Femur (tissue), 1 donor: ENCODE data around the gene SGTA.

ENCODE experiments used
- DNase-seq: peaks from one replicate; pipeline ENCODE4 v3.0.0-alpha.2; 2017

The SGTA gene

GRCh38 chr19:2768365-2769132, 14.5 kb downstream of the SGTA start:
- no peak for DNase-seq

DNA sequence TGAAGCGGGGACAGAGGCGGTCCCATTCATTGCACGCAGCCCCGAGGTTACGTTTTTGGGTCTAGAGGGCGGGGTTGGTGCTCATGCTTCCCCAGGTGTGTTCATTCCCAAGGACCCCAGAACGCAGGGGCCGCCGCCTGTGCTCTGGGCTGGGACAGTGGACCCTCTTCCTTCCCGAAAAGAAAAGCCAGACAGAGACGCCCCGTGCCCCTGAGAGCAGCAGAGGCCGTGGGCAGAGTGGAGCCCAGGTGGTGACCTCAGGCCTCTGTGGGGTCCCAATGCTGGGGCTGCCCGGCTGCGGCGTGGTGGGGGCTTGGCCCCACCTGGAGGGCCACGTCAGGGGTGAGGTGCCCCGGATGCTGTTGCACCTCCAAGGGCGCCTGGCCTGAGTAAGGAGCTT, 15.4 kb downstream of the SGTA start:
- no peak for DNase-seq

- DNase-seq = no peak
These were observed 16.3 kb downstream of the SGTA start for GRCh38 chr19:2766594-2767372.

- no peak for DNase-seq
These were observed 17.7 kb downstream of the SGTA start for GRCh38 chr19:2765376-2765775.

GRCh38 chr19:2764945-2765344, 18.1 kb downstream of the SGTA start:
- DNase-seq = no peak

DNA sequence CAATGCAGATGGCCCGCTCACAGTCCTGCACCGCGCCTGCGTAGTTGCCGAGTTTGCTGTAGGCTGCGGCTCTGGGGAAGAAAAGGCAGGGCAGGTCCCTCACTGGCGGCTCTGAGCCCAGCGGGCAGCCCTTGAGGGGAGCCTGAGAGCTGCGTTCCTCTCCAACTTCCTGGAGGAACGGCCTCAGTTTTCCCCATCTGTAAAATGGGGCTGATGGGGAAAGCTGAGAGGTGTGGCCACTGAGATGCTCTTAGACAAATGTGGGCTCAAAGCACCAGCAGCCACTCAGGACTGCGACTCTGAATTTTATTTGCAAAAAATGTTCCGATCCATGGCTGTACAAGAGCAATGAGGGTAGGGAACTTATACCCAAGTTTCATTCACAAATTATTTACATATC, 19.4 kb downstream of the SGTA start:
- DNase-seq = no peak

GRCh38 chr19:2762783-2763496, 20.1 kb downstream of the SGTA start:
- DNase-seq = no peak

GRCh38 chr19:2761876-2762782, 20.9 kb downstream of the SGTA start:
- DNase-seq = no peak

- DNase-seq = no peak
These were observed 21.8 kb downstream of the SGTA start for GRCh38 chr19:2761309-2761677.

DNA sequence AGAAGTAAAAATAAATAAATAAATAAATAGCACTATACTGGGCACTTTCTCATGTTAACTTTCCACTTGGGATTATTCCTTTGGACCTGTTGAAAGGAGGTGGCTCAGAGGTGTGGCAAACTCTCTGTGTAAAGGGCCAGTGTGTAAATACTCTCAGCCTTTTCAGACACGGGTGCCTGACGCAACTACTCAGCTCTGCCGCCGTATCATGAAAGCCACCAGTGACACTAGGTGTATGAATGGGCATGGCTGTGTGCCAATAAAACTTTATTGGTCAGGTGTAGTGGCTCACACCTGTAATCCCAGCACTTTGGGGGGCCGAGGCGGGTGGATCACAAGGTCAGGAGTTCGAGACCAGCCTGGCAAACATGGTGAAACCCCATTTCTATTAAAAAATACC, 23.1 kb downstream of the SGTA start:
- DNase-seq = no peak

GRCh38 chr19:2759362-2759761, 23.7 kb downstream of the SGTA start:
- no peak for DNase-seq

DNA sequence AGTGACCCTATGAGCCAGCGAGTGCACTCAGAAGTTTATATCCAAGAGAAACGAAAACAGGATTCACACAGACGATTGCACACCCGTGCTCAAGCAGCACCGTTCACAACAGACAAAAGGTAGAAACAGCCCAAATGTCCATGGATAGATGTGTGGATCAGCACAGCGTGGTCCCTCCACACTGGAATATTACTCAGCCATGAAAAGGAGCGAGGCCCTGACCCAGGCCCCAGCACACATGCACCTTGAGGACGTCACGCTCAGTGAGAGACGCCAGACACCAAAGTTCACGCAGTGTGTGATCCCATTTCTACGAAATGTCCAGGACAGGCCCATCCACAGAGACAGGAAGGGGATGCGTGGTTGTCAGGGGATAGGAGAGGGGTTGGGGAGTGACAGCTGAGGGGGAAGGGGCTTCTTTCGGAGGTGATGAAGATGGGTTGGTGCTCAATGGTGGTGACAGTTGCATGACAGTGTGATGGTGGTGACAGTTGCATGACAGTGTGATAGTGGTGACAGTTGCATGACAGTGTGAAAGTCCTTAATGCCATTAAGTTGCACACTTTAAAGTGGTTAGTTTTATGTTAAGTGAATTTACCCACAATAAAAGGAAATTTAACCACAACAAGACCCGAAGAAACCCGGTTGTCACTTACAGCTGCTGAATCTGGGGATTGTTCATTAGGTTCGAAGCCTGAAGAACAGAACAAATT, 24.3 kb downstream of the SGTA start:
- no peak for DNase-seq

DNA sequence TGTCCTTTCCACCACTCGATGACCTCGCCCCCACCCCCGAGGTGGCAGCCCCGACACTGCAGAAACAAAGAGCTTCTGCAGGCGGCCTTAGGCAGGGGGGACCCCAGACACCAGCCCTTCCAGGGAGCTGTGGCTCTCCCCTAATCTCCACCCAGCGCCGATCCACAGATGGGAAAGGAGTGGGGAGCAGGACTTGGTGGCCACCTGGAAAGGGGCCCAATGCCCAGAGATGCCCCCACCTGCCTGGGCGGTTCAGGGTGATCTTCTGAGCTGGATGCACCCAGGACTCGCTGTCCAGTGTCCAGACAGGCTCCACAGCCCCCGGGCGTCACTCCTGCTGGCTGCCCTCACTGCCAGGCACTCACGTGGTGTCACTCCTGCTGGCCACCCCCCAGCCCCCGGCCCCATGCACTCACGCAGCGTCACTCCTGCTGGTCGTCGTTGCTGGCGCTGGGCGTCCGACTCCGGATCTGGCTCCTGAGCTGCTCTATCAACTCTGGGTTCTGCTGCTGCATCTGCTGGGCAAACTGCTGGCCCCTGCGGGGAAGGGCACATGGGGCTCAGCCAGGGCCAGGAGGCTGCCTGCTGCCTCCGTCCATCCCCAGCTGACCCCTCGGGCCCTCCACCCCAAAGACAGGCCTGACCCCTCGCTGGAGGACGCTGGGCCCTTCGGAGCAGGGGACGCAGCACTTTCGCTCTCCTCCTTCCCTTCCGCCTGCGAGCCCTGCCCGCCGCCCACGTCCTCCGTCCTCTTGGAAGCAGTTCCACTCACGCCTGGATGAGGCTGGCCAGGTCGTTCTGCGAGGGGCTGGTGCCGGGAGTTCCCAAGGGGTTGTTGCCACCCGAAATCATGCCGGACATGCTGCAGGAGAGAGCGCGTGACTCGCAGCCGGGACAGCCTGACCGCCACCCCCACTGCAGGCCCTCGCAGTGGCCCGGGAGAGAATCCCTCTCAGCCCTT, 25.9 kb downstream of the SGTA start:
- DNase-seq = no peak

DNA sequence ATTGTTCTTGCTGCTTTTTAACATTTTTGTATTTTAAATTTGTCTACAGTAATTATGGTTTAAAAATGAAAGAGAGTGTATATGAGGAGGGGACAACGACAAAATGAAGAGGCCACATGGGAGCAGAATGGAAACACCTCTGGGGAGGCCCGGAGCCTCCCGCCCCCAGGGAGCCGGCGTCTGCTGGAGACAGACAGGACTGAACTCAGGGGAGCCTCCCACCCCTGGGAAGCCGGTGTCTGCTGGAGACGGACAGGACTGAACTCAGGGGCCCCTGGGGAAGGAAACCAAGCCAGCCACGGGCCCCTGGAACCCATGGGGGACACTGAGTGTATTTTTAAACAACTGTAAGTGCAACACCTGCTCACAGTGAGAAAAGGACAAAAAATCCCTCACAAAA, 26.6 kb downstream of the SGTA start:
- no peak for DNase-seq

DNA sequence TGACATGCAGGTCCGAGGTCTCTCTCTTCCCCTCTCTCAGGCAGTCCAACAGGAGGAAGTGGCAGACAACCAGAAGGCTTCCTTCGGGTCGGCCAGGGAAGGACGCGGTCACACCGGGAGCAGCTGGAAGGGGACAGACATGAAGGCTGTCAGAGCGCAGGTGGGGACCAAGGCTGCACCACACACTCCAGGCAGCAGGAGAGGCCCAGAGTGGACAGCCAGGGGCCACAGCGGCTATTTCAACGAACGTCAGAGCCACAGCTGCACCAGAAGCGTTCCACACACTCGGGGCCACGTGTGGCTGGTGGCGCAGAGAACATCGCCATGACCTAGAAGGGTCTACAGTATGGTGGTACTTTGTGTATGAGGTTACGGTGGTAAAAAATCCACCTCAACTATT, 27.3 kb downstream of the SGTA start:
- DNase-seq = no peak

DNA sequence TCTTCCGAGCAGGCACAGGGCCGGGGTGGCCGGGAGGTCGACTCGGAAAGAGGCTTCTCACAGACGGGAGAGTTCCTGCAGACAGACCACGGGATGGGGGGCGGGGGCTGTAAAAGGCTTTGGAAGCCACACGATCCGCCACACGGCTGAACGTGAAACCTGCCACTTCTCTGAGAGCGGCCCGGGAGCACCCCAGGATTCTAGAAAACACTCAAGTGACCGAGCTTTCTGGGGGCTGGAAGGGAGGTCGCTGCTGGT, 27.7 kb downstream of the SGTA start:
- no peak for DNase-seq

- no peak for DNase-seq
These were observed 28.2 kb downstream of the SGTA start for GRCh38 chr19:2754659-2755447.

GRCh38 chr19:2751438-2751830, 31.6 kb downstream of the SGTA start:
- DNase-seq = no peak

DNA sequence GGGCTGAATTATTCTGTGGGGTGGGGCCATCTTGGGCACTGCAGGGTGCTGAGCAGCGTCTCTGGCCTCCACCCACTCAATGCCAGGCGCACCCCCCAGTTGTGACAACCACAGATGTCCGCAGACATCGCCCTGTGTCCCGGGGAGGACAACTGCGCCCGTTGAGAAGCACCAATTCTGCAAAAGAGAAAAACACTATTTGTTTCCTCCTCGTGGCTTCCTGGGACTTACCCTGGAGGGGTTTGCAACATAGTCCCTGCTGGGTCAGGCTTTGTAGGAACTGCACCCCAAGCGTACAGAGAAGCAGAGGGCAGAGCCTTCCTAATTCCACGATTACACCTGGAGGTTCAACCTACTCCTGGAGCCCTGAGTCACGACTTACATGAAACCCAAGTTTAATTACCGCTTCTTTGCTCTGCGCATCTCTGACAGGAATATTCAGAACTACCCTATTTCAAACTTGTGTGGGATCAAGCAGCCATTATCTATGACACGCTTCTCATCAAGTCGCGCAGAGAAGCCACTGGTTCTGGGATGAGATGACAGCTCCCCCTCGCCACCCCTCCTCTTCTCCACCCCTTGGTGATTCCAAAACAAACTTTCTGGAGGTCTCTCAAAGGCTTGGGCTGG, 32.1 kb downstream of the SGTA start:
- no peak for DNase-seq

- DNase-seq = no peak
These were observed 35.7 kb downstream of the SGTA start for GRCh38 chr19:2747349-2747748.
